ENCODE data around the gene HNRNPF.
A peak's percentile ranks its signal among the peaks of the same experiment; 100 is the strongest.

The HNRNPF gene

GRCh38 chr10:43396061-43396927 is 12.7 kb downstream of the HNRNPF start:
- CTCF ChIA-PET, result interaction anchor here (0.6 to 1.3 kb wide), 4 partner anchors 10 to 53 kb away, joined by 3 to 4 read pairs (median 3); no protein-coding TSS in a partner anchor
- Histone ChIP-seq H3K9me3 (ENCODE audit: control insufficient read depth, insufficient read depth, low read depth, low read length) (no peaks in the 10 kb centered on the region), H3K4me3 (ENCODE audit: low read depth, low read length) (peak overlapping the region; percentile 58), H3K36me3 (ENCODE audit: control insufficient read depth in 2 of 2, insufficient read depth in 1 of 2, low read length in 2 of 2) (peaks cover 24 to 64% of the 10 kb centered on the region in 2 experiments), H3K27ac (ENCODE audit: extremely low read depth, low read depth, low read length) (peak overlapping the region; percentile 99), H3K4me1 (ENCODE audit: control insufficient read depth, insufficient read depth, low read length) (no peaks in the 10 kb centered on the region; the same call in 1 of the 2 replicates)
- POLR2A ChIA-PET, result interaction anchor here (0.5 to 2.5 kb wide), 9 partner anchors 10 to 62 kb away, joined by 3 to 29 read pairs (median 6); partner anchors contain the start of genes HNRNPF and ZNF487
- TF ChIP-seq ZNF514 (tag by site-specific recombination; IDR thresholded peaks at IDR 0.05) (no peak), ZBTB49 (tag by site-specific recombination; IDR thresholded peaks at IDR 0.05; ENCODE audit: low read depth) (no peak), ZNF530 (tag by site-specific recombination; IDR thresholded peaks at IDR 0.05; ENCODE audit: low read depth) (no peak), ATF2 (tag by site-specific recombination; IDR thresholded peaks at IDR 0.05; ENCODE audit: low read depth) (no peak), ZBTB11 (tag by site-specific recombination; conservative IDR thresholded peaks at IDR 0.05; ENCODE audit: low read depth) (peak; percentile 75), ZNF266 (tag by site-specific recombination; IDR thresholded peaks at IDR 0.05; ENCODE audit: low read depth) (no peak), PRDM4 (tag by site-specific recombination; IDR thresholded peaks at IDR 0.05) (no peak), ZNF837 (tag by site-specific recombination; IDR thresholded peaks at IDR 0.05) (no peak), ZBTB21 (tag by site-specific recombination; IDR thresholded peaks at IDR 0.05) (no peak), ZNF768 (tag by site-specific recombination; IDR thresholded peaks at IDR 0.05) (no peak), PRDM6 (tag by site-specific recombination; IDR thresholded peaks at IDR 0.05) (no peak), KLF17 (tag by site-specific recombination; IDR thresholded peaks at IDR 0.05) (peak; percentile 14), ZNF114 (tag by site-specific recombination; IDR thresholded peaks at IDR 0.05) (no peak), ZEB2 (tag by site-specific recombination; IDR thresholded peaks at IDR 0.05) (peak; percentile 87), KLF8 (tag by site-specific recombination; IDR thresholded peaks at IDR 0.05) (no peak), ZNF670 (tag by site-specific recombination; IDR thresholded peaks at IDR 0.05; ENCODE audit: low read depth) (no peak), ZNF341 (tag by site-specific recombination; IDR thresholded peaks at IDR 0.05; ENCODE audit: low read depth) (peak; percentile 24; the same call in 1 of the 2 replicates), ZNF416 (tag by site-specific recombination; IDR thresholded peaks at IDR 0.05) (no peak), ZNF621 (tag by site-specific recombination; IDR thresholded peaks at IDR 0.05) (no peak), ZNF623 (tag by site-specific recombination; IDR thresholded peaks at IDR 0.05) (no peak), ZNF404 (tag by site-specific recombination; IDR thresholded peaks at IDR 0.05) (no peak), YY1 (tag by site-specific recombination; IDR thresholded peaks at IDR 0.05) (no peak; the same call in 1 of the 2 replicates), ZFHX2 (tag by site-specific recombination; conservative IDR thresholded peaks at IDR 0.05) (no peak), ZNF624 (tag by site-specific recombination; IDR thresholded peaks at IDR 0.05) (no peak), ZNF184 (tag by site-specific recombination; IDR thresholded peaks at IDR 0.05) (no peak)

Data from HEK293 (cell line).